Subcutaneous adipose tissue (tissue), 4 donors: ENCODE measurements around the gene POU2AF3. TPM values are rescaled to one million over a fixed set of nuclear protein-coding genes. Genes with fewer than 3 reads are reported as not detected.

Experiments used
- total RNA-seq, 4 donors: library from RNA; depleted of rRNA; stranded (reverse); fragments of >200 nt; gene quantifications; one replicate each; pipeline ENCODE4 v1.1.0, GENCODE V29; 2016
- TF ChIP-seq, protein P1 (sequence below): fragments of 450-650 bp; IDR thresholded peaks from one replicate; pipeline ENCODE4 v1.5.1; 2016; ENCODE audit warnings: low read depth, mild to moderate bottlenecking, control low read depth, antibody characterized with exemption, moderate library complexity

POU2AF3 gene
- total RNA-seq, 4 donors from 2014 or later: 0.68 to 4.0 (median 1.9) TPM

DNA sequence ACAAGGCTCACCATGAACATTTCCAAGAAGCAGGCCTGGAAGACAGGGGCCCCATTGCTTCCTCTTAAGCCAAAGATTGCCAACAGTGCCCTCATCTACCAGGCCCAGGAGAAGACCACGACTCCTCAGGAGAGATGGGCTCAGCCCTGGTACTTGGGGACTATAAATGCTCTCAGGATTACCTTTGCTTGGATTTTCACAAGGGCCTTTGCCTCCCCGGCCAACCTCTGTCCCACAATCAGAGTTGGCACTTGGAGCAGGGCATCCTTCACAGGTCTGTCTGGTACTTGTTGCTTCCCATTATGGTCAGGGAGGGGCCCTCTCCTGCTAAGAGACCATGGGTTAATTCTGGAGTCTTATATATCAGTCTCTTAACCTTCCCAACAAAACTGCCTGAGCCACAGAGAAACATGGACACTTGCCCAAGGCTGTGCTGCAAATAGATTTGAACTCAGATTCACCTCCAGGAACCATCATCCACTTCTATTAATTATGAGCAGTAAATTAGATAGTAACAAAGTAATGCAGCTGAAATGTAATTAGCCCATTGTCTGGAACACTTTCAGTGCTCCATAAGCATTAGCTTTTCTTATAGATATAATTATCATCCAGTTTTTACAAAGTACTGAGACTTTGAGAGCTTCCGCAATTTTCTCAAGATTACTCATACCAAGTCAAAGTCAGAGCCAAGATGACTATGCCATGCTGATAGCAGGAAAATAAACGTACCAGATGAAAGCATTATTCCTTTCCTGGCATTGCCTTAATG lies 33.5 kb downstream of the POU2AF3 start:
- TF ChIP-seq, protein P1, sequence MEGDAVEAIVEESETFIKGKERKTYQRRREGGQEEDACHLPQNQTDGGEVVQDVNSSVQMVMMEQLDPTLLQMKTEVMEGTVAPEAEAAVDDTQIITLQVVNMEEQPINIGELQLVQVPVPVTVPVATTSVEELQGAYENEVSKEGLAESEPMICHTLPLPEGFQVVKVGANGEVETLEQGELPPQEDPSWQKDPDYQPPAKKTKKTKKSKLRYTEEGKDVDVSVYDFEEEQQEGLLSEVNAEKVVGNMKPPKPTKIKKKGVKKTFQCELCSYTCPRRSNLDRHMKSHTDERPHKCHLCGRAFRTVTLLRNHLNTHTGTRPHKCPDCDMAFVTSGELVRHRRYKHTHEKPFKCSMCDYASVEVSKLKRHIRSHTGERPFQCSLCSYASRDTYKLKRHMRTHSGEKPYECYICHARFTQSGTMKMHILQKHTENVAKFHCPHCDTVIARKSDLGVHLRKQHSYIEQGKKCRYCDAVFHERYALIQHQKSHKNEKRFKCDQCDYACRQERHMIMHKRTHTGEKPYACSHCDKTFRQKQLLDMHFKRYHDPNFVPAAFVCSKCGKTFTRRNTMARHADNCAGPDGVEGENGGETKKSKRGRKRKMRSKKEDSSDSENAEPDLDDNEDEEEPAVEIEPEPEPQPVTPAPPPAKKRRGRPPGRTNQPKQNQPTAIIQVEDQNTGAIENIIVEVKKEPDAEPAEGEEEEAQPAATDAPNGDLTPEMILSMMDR: no peak

DNA sequence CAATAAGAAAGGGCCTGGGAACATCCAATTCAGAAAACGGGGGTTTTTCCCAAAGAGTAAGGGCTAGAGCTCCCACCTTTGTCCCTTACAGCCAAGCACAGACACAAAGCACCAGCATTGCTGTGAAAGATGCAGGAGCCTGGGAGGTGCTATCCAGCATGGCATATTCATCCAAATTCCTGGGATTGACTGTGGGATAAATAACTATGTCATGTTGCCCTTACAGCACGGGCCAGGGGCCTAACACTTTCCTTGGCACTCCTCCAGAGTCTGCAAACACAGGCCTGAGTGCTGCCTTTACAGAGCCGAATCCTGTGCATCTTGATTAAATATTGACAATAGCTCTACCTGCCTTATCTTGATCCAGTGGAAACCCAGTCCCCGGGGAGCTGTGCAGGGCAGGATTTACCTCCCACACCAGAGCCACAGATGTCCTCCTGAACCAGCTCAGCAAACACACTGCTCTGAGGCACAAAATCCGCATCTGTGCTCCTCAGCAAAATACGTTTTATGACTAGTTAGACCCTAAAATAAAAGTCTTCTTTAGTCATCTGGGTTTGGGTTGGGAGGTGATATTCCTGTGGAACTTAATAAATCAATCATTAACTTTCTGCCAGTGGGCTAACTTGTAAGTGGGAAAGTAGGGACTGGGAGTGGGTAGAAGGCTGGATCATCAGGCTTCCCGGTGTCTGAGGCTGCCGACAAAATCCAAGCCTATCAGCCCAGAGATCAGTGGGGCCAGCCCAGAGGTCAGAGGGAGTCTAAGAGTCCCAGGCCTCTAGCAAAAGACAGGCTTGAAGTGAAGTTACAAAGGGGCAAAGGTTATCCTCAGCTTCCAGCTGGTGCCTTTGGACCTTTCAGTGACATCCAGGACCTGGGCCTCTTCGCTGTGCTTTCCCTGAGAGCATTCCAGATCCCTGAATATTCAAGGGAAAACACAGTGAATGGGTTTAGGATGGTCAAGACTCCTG lies 36.5 kb downstream of the POU2AF3 start:
- TF ChIP-seq, protein P1: no peak

DNA sequence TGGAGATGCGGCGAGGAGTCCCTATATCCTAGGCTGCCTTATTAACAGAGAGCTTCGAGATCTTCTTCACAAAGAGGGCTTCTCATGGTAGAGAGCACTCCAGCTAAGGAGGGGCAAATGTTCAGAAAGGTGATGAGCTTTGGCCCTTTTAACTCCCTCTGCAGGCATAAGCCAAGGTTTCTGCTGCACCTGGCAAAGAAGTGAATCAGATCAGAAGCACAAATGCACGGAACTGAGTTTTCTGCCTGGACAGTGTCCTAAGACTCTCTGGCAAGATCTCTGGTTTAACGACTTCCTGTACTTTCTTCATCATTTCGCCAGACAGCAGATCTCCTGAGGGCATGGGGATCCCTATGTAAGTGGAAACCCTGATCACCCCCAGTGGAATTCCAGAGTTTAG lies 37.2 kb downstream of the POU2AF3 start:
- TF ChIP-seq, protein P1: no peak

DNA sequence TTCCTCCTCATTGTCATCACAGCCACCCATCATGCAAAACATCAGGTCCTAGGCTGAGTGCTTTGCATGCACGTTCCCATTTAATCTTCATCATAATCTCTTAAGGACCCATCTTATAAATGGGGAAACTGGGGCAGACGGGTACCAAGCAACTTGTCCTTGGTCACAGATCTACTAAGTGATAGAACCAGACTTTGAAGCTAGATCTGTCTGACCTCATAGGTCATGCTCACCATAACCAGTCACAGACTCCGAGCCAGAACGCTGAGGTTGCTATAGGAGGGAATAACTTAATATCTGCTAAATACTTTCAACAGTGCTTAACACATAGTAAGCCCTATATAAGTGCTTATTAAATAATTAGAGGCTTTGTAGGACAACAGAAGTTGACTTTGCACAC lies 37.7 kb downstream of the POU2AF3 start:
- TF ChIP-seq, protein P1: no peak

DNA sequence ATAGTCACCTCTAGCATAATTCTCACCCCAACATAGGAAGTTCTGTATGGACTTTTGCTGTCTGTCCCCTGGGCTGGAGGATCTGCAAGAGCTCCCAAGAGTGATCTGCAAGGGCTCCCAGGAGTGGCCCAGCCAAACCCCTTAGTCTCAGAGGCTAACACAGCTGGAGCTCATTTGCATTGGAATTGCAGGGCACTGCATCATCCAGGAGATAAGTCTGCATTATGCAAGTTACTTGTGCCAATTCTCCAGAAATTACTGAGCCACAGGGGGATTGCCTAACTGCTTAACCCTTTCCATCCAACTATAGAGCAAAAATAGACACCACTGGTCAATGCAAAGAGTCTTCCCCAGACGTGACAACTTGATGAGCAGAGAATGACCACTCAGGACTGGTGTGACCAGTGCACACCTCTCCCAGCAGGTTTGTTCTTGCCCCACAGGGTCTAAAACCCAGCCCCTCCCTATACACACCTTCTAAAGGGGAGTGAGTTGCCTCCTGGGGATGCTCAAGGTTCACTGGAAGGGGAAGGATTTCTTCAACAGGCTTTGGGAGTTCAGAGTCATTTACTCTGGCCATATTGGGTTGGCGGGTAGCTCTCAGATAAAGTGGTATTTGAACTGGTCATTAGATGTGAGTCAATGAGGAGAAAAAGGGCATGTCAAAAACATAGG lies 38.4 kb downstream of the POU2AF3 start:
- TF ChIP-seq, protein P1: no peak

DNA sequence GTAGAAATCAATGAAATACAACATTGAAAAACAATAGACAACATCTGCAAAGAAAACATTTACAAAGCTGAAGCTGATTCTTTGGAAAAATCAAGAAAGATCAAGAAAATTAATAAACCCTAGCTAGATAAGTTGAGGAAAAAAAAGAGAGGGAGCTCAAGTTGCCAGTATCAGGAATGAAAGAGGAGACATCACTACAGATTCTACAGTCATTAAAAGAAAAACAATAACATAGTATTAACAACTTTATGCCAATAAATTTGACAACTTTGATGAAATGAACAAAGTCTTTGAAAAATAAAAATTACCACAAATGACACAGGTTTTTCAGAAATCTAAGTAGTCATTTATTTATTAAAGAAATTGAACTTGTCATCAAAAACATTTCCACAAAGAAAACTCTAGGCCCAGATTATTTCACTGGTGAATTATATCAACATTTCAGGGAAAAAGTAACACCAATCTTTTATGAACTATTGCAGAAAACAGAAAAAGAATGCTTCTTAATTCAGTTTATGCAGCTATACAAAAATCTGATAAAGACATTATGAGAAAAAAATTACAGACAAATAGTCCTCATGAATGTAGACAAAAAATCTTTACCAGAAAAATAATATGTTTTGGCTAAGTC lies 41.5 kb downstream of the POU2AF3 start:
- TF ChIP-seq, protein P1: no peak
